ENCODE data around the gene MARCKSL1.
"Not testable (repeated sequence)": the region's sequence is repeated elsewhere in the genome, so short reads cannot be mapped to it uniquely, and the experiment has no call there.

MARCKSL1 gene

DNA sequence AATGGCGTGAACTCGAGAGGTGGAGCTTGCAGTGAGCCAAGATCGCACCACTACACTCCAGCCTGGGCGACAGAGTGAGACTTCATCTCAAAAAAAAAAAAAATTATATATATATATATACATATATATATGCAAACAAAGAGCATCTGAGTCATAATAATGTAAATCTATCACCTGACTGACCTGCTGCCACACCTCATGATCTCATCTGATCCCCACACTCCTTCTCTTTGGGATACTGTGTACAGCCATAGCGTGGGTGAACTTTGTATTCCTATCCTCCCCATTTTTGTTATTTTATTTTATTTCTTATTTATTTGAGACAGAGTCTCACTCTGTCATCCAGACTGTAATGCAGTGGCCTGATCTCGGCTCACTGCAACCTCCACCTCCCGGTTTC lies 46.8 kb downstream of the MARCKSL1 start:
- DNase-seq (ENCODE audit: low read depth in 2 of 2): no peak

DNA sequence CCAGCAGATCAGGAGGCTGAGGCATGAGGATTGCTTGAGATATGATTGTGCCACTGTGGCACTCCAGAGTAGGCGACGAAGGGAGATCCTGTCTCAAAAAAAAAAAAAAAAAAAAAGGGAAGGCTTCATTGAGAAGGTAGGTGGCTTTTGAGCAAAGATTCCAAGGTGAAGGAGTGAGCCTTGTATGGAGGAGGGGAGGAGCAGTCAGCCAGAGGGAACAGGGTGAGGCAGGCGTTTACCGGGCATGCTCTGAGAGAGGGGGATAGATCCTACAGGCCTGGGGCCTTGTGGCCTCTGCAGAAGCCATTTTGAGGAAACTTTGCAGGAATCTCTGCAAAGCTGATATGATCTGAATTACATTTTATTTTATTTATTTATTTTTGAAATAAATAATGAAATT lies 49.3 kb downstream of the MARCKSL1 start:
- no peak for DNase-seq (ENCODE audit: low read depth in 2 of 2)

DNA sequence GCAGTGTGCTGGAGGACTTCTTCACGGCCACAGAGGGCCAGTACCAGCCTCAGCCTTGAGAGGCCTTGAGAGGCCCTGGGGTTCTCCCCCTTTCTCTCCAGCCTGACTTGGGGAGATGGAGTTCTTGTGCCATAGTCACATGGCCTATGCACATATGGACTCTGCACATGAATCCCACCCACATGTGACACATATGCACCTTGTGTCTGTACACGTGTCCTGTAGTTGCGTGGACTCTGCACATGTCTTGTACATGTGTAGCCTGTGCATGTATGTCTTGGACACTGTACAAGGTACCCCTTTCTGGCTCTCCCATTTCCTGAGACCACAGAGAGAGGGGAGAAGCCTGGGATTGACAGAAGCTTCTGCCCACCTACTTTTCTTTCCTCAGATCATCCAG lies 50.4 kb downstream of the MARCKSL1 start:
- no peak for DNase-seq (ENCODE audit: low read depth in 2 of 2)

DNA sequence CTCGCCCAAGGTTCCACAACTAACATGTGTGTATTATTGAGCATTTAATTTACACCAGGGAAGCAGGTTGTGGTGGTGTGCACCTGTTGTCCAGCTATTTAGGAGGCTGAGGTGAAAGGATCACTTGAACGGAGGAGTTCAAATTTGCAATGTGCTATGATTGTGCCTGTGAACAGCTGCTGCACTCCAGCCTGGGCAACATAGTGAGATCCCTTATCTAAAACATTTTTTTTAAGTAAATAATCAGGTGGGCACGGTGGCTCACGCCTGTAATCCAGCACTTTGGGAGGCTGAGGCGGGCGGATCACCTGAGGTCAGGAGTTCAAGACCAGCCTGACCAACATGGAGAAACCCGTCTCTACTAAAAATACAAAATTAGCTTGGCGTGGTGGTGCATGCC lies 51.3 kb downstream of the MARCKSL1 start:
- not testable (repeated sequence) for DNase-seq (ENCODE audit: low read depth in 2 of 2)

All from stimulated activated CD4-positive, alpha-beta T cell treated with anti-CD3 and anti-CD28 coated beads, Interleukin-15, amount 100 ng/mL, for 48 hours (primary cell).